MCF 10A (cell line): ENCODE results near the gene MEPCE. TPM values are rescaled to one million over a fixed set of nuclear protein-coding genes. Genes with fewer than 3 reads are reported as not detected.
"Not testable (repeated sequence)": the region's sequence is repeated elsewhere in the genome, so short reads cannot be mapped to it uniquely, and the experiment has no call there.

Source experiments
- BruUV-seq: library from RNA; stranded (reverse); fragments of 400-500 nt; replicated peaks from 2 replicates; lab custom pipeline; 2021; lab: Mats Ljungman, UMichigan
- CTCF ChIA-PET: fragments of 300-600 bp; sonication (Branson Sonifier 250); formaldehyde crosslinking; extraction: SDS; loops from one replicate; lab custom pipeline; 2021; ENCODE audit warnings: antibody characterized with exemption, inconsistent platforms; lab: Yijun Ruan, JAX
- POLR2A ChIA-PET: fragments of 300-600, 350-650 bp; sonication (Branson Sonifier 250); formaldehyde crosslinking; extraction: SDS; loops from one replicate; lab custom pipeline; 2020; ENCODE audit warnings: antibody characterized with exemption, inconsistent platforms; lab: Yijun Ruan, JAX
- DNase-seq: peaks from one replicate; pipeline ENCODE4 v3.0.0-alpha.2; 2018; ENCODE audit not compliant: unreplicated experiment
- H3K27ac Mint-ChIP-seq: one replicate; pipeline ENCODE4 v1.8.0; 2022; ENCODE audit warnings: mild to moderate bottlenecking, low read depth, mixed read lengths; ENCODE audit not compliant: unreplicated experiment
- H3K27me3 Mint-ChIP-seq: one replicate; pipeline ENCODE4 v1.8.0; 2022; ENCODE audit warnings: mixed read lengths; ENCODE audit not compliant: insufficient read depth, unreplicated experiment
- H3K36me3 Mint-ChIP-seq: one replicate; pipeline ENCODE4 v1.8.0; 2022; ENCODE audit warnings: mild to moderate bottlenecking, moderate library complexity, mixed read lengths; ENCODE audit not compliant: insufficient read depth, unreplicated experiment
- H3K4me1 Mint-ChIP-seq: one replicate; pipeline ENCODE4 v1.8.0; 2022; ENCODE audit warnings: mixed read lengths; ENCODE audit not compliant: insufficient read depth, unreplicated experiment
- H3K4me3 Mint-ChIP-seq: one replicate; pipeline ENCODE4 v1.8.0; 2022; ENCODE audit warnings: mild to moderate bottlenecking, moderate library complexity, mixed read lengths; ENCODE audit not compliant: unreplicated experiment
- H3K9me3 Mint-ChIP-seq: one replicate; pipeline ENCODE4 v1.8.0; 2022; ENCODE audit warnings: mixed read lengths; ENCODE audit not compliant: unreplicated experiment
- intact Hi-C: fragments of 100-400 bp; cut with micrococcal nuclease; formaldehyde crosslinking; loops from 2 replicates; pipeline ENCODE4 v1.14.1; 2022
- total RNA-seq: library from RNA; stranded (reverse); gene quantifications from 2 replicates; pipeline ENCODE4 v1.2.3, GENCODE V29; 2022
- TF ChIP-seq, protein P1 (sequence below): fragments of 200-600 bp; IDR thresholded peaks from one replicate; pipeline ENCODE4 v1.8.0; 2022; ENCODE audit warnings: antibody characterized with exemption, mild to moderate bottlenecking; ENCODE audit not compliant: unreplicated experiment

Gene MEPCE
- total RNA-seq, 1 experiment from 2014 or later: 59.9 TPM

- DNase-seq: peak; percentile 61
- ChIA-PET POLR2A (interaction anchor here (3.2 kb wide), 1 partner anchor 17 kb away, joined by 17 read pairs; the partner anchor contains the start of genes MEPCE and ZCWPW1), CTCF (interaction anchor here (0.7 to 1.2 kb wide), 3 partner anchors 17 to 259 kb away, joined by 3 read pairs; partner anchors contain the start of gene ZCWPW1)
- Mint-ChIP-seq H3K36me3 (no peaks in the 10 kb centered on the region), H3K27me3 (no peaks in the 10 kb centered on the region), H3K4me1 (peaks cover 12% of the 10 kb centered on the region), H3K4me3 (no peak overlapping the region), H3K27ac (no peak overlapping the region), H3K9me3 (no peaks in the 10 kb centered on the region)
- intact Hi-C loops: no loop called here
- TF ChIP-seq, protein P1, sequence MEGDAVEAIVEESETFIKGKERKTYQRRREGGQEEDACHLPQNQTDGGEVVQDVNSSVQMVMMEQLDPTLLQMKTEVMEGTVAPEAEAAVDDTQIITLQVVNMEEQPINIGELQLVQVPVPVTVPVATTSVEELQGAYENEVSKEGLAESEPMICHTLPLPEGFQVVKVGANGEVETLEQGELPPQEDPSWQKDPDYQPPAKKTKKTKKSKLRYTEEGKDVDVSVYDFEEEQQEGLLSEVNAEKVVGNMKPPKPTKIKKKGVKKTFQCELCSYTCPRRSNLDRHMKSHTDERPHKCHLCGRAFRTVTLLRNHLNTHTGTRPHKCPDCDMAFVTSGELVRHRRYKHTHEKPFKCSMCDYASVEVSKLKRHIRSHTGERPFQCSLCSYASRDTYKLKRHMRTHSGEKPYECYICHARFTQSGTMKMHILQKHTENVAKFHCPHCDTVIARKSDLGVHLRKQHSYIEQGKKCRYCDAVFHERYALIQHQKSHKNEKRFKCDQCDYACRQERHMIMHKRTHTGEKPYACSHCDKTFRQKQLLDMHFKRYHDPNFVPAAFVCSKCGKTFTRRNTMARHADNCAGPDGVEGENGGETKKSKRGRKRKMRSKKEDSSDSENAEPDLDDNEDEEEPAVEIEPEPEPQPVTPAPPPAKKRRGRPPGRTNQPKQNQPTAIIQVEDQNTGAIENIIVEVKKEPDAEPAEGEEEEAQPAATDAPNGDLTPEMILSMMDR: no peak
- no TSS peak for BruUV-seq
Observed at GRCh38 chr7:100446040-100446439, 16.4 kb downstream of the MEPCE start.

- CTCF ChIA-PET: interaction anchor here (0.7 to 1.2 kb wide), 3 partner anchors 89 to 243 kb away, joined by 3 to 4 read pairs (median 3); no protein-coding TSS in a partner anchor
- H3K36me3 Mint-ChIP-seq, intact Hi-C loops, H3K27ac Mint-ChIP-seq, H3K4me3 Mint-ChIP-seq, DNase-seq, H3K9me3 Mint-ChIP-seq, H3K27me3 Mint-ChIP-seq, BruUV-seq: not testable (repeated sequence)
- H3K4me1 Mint-ChIP-seq: peaks cover 12% of the 10 kb centered on the region
- POLR2A ChIA-PET: interaction anchor here (0.9 kb wide), 1 partner anchor 11 kb away, joined by 4 read pairs; the partner anchor contains the start of gene PPP1R35
Observed at GRCh38 chr7:100447363-100447762, 17.7 kb downstream of the MEPCE start.

DNA sequence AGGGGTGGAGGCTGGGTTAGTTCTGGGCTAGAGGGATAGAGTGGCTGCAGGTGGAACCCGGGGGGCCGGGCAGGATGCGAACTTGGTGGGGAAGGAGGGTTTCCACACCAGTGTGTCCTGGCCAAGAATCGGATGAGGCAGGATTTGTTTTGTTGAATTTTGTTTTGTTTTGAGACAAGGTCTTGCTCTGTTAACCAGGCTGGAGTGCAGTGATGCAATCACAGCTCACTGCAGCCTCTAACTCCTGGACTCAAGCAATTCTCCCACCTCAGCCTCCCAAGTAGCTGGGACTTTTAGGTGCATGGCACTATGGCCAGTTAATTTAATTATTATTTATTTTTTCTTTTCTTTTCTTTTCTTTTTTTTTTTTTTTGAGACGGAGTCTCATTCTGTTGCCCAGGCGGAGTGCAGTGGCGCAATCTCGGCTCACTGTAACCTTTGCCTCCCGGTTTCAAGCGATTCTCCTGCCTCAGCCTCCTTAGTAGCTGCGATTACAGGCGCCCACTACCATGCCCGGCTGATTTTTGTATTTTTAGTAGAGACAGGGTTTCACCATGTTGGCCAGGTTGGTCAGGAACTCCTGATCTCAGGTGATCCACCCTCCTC is 19.7 kb downstream of the MEPCE start:
- Mint-ChIP-seq H3K36me3 (no peaks in the 10 kb centered on the region), H3K4me3 (no peak overlapping the region), H3K4me1 (peaks cover 9% of the 10 kb centered on the region), H3K9me3 (no peaks in the 10 kb centered on the region), H3K27me3 (no peaks in the 10 kb centered on the region), H3K27ac (no peak overlapping the region)
- intact Hi-C loops: no loop called here
- ChIA-PET CTCF (interaction anchor here (0.5 to 2.3 kb wide), 8 partner anchors 9 to 1349 kb away, joined by 3 to 7 read pairs (median 4); no protein-coding TSS in a partner anchor), POLR2A (interaction anchor here (0.7 to 3.1 kb wide), 4 partner anchors 13 to 33 kb away, joined by 3 to 27 read pairs (median 10); partner anchors contain the start of genes PPP1R35 and ZCWPW1)
- no TSS peak for BruUV-seq
- DNase-seq: no peak
- TF ChIP-seq, protein P1: no peak

- Mint-ChIP-seq H3K36me3 (no peaks in the 10 kb centered on the region), H3K27me3 (no peaks in the 10 kb centered on the region), H3K27ac (no peak overlapping the region), H3K4me1 (no peaks in the 10 kb centered on the region), H3K4me3 (no peak overlapping the region), H3K9me3 (no peaks in the 10 kb centered on the region)
- no TSS peak for BruUV-seq
- POLR2A ChIA-PET: interaction anchor here (0.5 kb wide), 1 partner anchor 134 kb away, joined by 3 read pairs; the partner anchor contains the start of genes FBXO24 and LRCH4
- TF ChIP-seq, protein P1: no peak
- no peak for DNase-seq
- intact Hi-C loops: no loop called here
- CTCF ChIA-PET: interaction anchor here (1.2 to 2.0 kb wide), 3 partner anchors 17 to 107 kb away, joined by 3 to 10 read pairs (median 3); partner anchors contain the start of gene PPP1R35
Observed at GRCh38 chr7:100452513-100452912, 22.9 kb downstream of the MEPCE start.

DNA sequence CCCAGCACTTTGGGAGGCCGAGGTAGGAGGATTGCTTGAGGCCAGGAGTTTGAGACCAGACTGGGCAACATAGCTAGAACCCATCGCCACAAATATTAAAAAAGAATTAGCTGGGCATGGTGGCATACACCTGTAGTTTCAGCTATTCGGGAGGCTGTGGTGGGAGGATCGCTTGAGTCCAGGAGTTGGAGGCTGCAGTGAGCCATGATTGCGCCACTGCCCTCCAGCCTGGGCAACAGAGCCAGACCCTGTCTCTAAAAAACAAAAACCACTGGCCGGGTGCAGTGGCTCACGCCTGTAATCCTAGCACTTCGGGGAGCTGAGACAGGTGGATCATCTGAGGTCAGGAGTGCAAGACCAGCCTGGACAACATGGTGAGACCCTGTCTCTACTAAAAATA is 24.2 kb downstream of the MEPCE start:
- DNase-seq, BruUV-seq, H3K27ac Mint-ChIP-seq, H3K36me3 Mint-ChIP-seq, intact Hi-C loops, H3K9me3 Mint-ChIP-seq, H3K4me1 Mint-ChIP-seq, H3K27me3 Mint-ChIP-seq, H3K4me3 Mint-ChIP-seq: not testable (repeated sequence)
- ChIA-PET POLR2A (interaction anchor here (0.8 to 1.5 kb wide), 2 partner anchors 12 to 16 kb away, joined by 3 to 6 read pairs; no protein-coding TSS in a partner anchor), CTCF (interaction anchor here (1.1 to 2.0 kb wide), 3 partner anchors 12 to 18 kb away, joined by 3 to 10 read pairs (median 7); partner anchors contain the start of gene PPP1R35)
